HepG2 (cell line): ENCODE measurements around the gene BHLHE23. TPM values are rescaled to one million over a fixed set of nuclear protein-coding genes. Genes with fewer than 3 reads are reported as not detected.

Source experiments
- ARNT ChIP-seq: fragments of 450-650 bp; IDR thresholded peaks from 2 replicates; pipeline ENCODE4 v1.6.1; 2017
- DNMT3B ChIP-seq: conservative IDR thresholded peaks from 2 replicates; pipeline ENCODE4 v1.6.1; 2016; ENCODE audit warnings: missing biosample characterization, control low read depth
- GATAD1 ChIP-seq: IDR thresholded peaks from 2 replicates; pipeline ENCODE4 v1.6.1; 2016; ENCODE audit warnings: missing genetic modification reagents, missing compliant biosample characterization
- KLF13 ChIP-seq: sonication (generic); formaldehyde crosslinking; IDR thresholded peaks from 2 replicates; pipeline ENCODE4 v1.4.0; 2020; ENCODE audit warnings: mild to moderate bottlenecking, missing genetic modification reagents
- NPAS2 ChIP-seq: sonication (generic); formaldehyde crosslinking; IDR thresholded peaks from 2 replicates; pipeline ENCODE4 v1.8.0; 2022; ENCODE audit warnings: mild to moderate bottlenecking, missing genetic modification reagents, borderline replicate concordance
- RBFOX2 ChIP-seq: fragments of 200-400 bp; formaldehyde crosslinking; IDR thresholded peaks from 2 replicates; pipeline ENCODE4 v1.6.1; 2017; ENCODE audit warnings: low read depth, mild to moderate bottlenecking, low read length
- ZBTB40 ChIP-seq, 2 experiments: fragments of 450-650 bp in 1 of 2; sonication (generic) in 1 of 2; formaldehyde crosslinking in 1 of 2; IDR thresholded peaks; 2 replicates each; pipeline versions ENCODE4 v1.6.1 to v1.8.0; 2016 to 2022; ENCODE audit warnings: antibody characterized with exemption in 1 of 2, mild to moderate bottlenecking in 1 of 2, missing genetic modification reagents in 1 of 2
- ZNF282 ChIP-seq: fragments of 450-650 bp; IDR thresholded peaks from 2 replicates; pipeline ENCODE4 v1.6.1; 2018; ENCODE audit not compliant: partially characterized antibody
- ZNF343 ChIP-seq: sonication (generic); formaldehyde crosslinking; IDR thresholded peaks from 2 replicates; pipeline ENCODE4 v1.4.0; 2020; ENCODE audit warnings: mild to moderate bottlenecking, missing genetic modification reagents
- ZNF367 ChIP-seq: sonication (generic); formaldehyde crosslinking; IDR thresholded peaks from 2 replicates; pipeline ENCODE4 v1.4.0; 2020; ENCODE audit warnings: missing genetic modification reagents, borderline replicate concordance
- ZNF512B ChIP-seq: sonication (generic); formaldehyde crosslinking; IDR thresholded peaks from 2 replicates; pipeline ENCODE4 v1.5.1; 2020; ENCODE audit warnings: missing genetic modification reagents, mild to moderate bottlenecking, borderline replicate concordance
- ZNF577 ChIP-seq: sonication (generic); formaldehyde crosslinking; IDR thresholded peaks from 2 replicates; pipeline ENCODE4 v1.4.0; 2020; ENCODE audit warnings: mild to moderate bottlenecking, low read depth, missing genetic modification reagents, borderline replicate concordance
- polyA plus RNA-seq, 8 experiments: library from polyadenylated mRNA; depleted of rRNA in 3 of 8; stranded (reverse) in 7 of 8; unstranded in 1 of 8; fragments of >200 nt; fragmentation: Illumina TruSeq in 4 of 8; extraction: Trizol in 4 of 8; gene quantifications; 2 replicates each; pipeline versions ENCODE4 v1.2.1 to v1.2.3, GENCODE V29; 2011 to 2016; ENCODE audit warnings: low read depth in 4 of 8, missing spikeins in 1 of 8, mixed read lengths in 1 of 8; ENCODE audit not compliant: insufficient read depth in 1 of 8
- total RNA-seq, 5 experiments: library from RNA; depleted of rRNA; stranded (reverse); fragments of >200 nt; fragmentation: Illumina TruSeq; extraction: Trizol; gene quantifications; 2 replicates each; pipeline ENCODE4 v1.2.3, GENCODE V29; 2016; ENCODE audit warnings: low read depth in 1 of 5
- TF ChIP-seq, protein P1 (sequence below): sonication (generic); formaldehyde crosslinking; IDR thresholded peaks from 2 replicates; pipeline ENCODE4 v1.9.0; 2021; ENCODE audit warnings: missing genetic modification reagents, borderline replicate concordance

BHLHE23 gene
- total and polyA plus RNA-seq, 2 of the 13 experiments (the other 11 are each of a cell fraction or from before 2014, with no cell fraction given) = not detected

DNA sequence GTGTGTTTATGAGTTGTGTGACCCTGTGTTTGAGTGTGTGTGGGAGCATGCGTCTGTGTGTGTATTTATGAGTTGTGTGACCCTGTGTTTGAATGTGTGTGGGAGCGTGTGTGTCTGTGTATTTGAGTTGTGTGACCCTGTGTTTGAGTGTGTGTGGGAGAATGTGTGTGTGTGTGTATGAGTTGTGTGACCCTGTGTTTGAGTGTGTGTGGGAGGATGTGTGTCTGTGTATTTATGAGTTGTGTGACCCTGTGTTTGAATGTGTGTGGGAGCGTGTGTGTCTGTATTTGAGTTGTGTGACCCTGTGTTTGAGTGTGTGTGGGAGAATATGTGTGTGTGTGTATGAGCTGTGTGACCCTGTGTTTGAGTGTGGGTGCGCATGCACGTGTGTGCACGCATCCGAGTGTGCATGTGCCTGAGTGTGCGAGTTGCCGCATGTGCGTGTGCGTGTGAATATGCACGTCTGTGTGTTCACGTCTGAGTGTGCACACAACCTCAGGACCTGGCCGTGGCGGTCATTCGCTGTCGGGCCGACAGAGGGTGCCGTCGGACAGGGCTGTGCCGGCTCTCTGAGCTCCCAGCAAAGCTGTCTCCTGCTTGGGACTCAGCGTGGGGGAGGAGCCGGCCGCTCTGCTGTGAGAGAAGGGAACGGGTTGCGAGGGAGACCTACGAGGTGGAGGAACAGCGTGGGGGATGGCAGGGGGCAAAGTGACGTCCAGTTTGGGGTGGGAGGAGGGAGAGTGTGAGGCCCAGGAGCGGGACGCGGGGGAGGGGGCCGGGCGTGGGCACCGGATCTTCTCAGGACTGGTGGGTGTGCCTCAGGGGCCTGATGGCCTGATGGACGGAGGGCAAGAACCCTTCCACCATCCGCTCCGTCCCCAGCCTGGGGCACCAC lies 34.6 kb downstream of the BHLHE23 start (continued):
- TF ChIP-seq ZNF512B (CRISPR knock-in tag) (peak; percentile 45; the same call in 1 of the 2 replicates), ZNF282 (no peak), DNMT3B (CRISPR knock-in tag) (no peak), ZNF577 (CRISPR knock-in tag) (no peak), RBFOX2 (no peak), ZNF343 (CRISPR knock-in tag) (no peak), GATAD1 (peak; percentile 56), ZBTB40 (IDR thresholded peaks at IDR 0.05) (no peak), ZBTB40 (CRISPR knock-in tag; IDR thresholded peaks at IDR 0.05) (no peak), ZNF367 (CRISPR knock-in tag) (no peak), ARNT (no peak), NPAS2 (CRISPR knock-in tag) (no peak), KLF13 (CRISPR knock-in tag) (peak; percentile 98)
- TF ChIP-seq, protein P1, sequence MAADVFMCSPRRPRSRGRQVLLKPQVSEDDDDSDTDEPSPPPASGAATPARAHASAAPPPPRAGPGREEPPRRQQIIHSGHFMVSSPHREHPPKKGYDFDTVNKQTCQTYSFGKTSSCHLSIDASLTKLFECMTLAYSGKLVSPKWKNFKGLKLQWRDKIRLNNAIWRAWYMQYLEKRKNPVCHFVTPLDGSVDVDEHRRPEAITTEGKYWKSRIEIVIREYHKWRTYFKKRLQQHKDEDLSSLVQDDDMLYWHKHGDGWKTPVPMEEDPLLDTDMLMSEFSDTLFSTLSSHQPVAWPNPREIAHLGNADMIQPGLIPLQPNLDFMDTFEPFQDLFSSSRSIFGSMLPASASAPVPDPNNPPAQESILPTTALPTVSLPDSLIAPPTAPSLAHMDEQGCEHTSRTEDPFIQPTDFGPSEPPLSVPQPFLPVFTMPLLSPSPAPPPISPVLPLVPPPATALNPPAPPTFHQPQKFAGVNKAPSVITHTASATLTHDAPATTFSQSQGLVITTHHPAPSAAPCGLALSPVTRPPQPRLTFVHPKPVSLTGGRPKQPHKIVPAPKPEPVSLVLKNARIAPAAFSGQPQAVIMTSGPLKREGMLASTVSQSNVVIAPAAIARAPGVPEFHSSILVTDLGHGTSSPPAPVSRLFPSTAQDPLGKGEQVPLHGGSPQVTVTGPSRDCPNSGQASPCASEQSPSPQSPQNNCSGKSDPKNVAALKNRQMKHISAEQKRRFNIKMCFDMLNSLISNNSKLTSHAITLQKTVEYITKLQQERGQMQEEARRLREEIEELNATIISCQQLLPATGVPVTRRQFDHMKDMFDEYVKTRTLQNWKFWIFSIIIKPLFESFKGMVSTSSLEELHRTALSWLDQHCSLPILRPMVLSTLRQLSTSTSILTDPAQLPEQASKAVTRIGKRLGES = no peak
